ENCODE measurements around the gene SMAD6.
A peak's percentile ranks its signal among the peaks of the same experiment; 100 is the strongest.

- TF ChIP-seq CTCF (IDR thresholded peaks at IDR 0.05) (no peak), TAF1 (IDR thresholded peaks at IDR 0.05; ENCODE audit: borderline replicate concordance, low read depth, low read length) (no peak), EP300 (IDR thresholded peaks at IDR 0.05; ENCODE audit: borderline replicate concordance in 1 of 2, low read depth in 1 of 2, low read length in 1 of 2) (peak in 1 of 2 experiments; percentile 48; a peak in 2 of 4 replicates), POLR2AphosphoS5 (IDR thresholded peaks at IDR 0.05; ENCODE audit: low read depth, low read length) (no peak)
Observed at GRCh38 chr15:66747886-66748707, 46.1 kb downstream of the SMAD6 start.

Data from SK-N-SH (cell line).